K562 (cell line): ENCODE measurements around the gene FASN. TPM values are rescaled to one million over a fixed set of nuclear protein-coding genes. Genes with fewer than 3 reads are reported as not detected.

Experiments
- DACH1 ChIP-seq: fragments of 450-650 bp; IDR thresholded peaks from 2 replicates; pipeline ENCODE4 v1.6.1; 2018; ENCODE audit not compliant: partially characterized antibody
- FOSL1 ChIP-seq: fragments of 200-800 bp; sonication (Bioruptor generic); conservative IDR thresholded peaks from 2 replicates; pipeline ENCODE4 v1.6.1; 2016; ENCODE audit warnings: missing genetic modification characterization, missing compliant biosample characterization
- JUNB ChIP-seq: fragments of 450-650 bp; formaldehyde crosslinking; conservative IDR thresholded peaks from 2 replicates; pipeline ENCODE4 v1.4.0; 2020; ENCODE audit warnings: mild to moderate bottlenecking
- NRF1 ChIP-seq, 2 experiments: fragments of 450-650 bp; IDR thresholded peaks in 1 of 2; conservative IDR thresholded peaks in 1 of 2; 2 replicates each; pipeline ENCODE4 v1.6.1; 2014; ENCODE audit warnings: mild to moderate bottlenecking in 2 of 2
- RBM15 ChIP-seq: fragments of 200-400 bp; formaldehyde crosslinking; IDR thresholded peaks from 2 replicates; pipeline ENCODE4 v1.6.1; 2018; ENCODE audit warnings: mild to moderate bottlenecking, low read length, moderate library complexity; ENCODE audit not compliant: insufficient read depth
- TGIF2 ChIP-seq: sonication (generic); formaldehyde crosslinking; IDR thresholded peaks from 2 replicates; pipeline ENCODE4 v1.8.1; 2022; ENCODE audit warnings: mild to moderate bottlenecking, missing genetic modification reagents, moderate library complexity
- ZBTB17 ChIP-seq: fragments of 450-650 bp; formaldehyde crosslinking; IDR thresholded peaks from 2 replicates; pipeline ENCODE4 v1.4.0; 2020; ENCODE audit warnings: mild to moderate bottlenecking
- ZNF274 ChIP-seq: IDR thresholded peaks from 2 replicates; pipeline ENCODE4 v1.6.1; 2011; ENCODE audit warnings: low read depth, mild to moderate bottlenecking, low read length, moderate library complexity, borderline replicate concordance
- polyA plus RNA-seq, 8 experiments: library from polyadenylated mRNA; depleted of rRNA in 4 of 8; stranded (reverse) in 5 of 8; unstranded in 3 of 8; fragments of >200 nt; fragmentation: Nextera tagmentation in 2 of 8; fragmentation: Illumina TruSeq in 1 of 8; extraction: Ambion mirVana in 2 of 8; extraction: Trizol in 1 of 8; gene quantifications; 2 replicates each; pipeline versions ENCODE4 v1.2.1 to v1.2.3, GENCODE V29; 2011 to 2014; ENCODE audit warnings: inconsistent platforms in 1 of 8, missing spikeins in 1 of 8
- total RNA-seq, 7 experiments: library from RNA; depleted of rRNA in 6 of 7; stranded (reverse); fragments of >200 nt in 6 of 7; fragmentation: Illumina TruSeq in 2 of 7; extraction: Trizol in 2 of 7; gene quantifications; 2 replicates each; pipeline versions ENCODE4 v1.2.1 to v1.2.3, GENCODE V29; 2011 to 2021; ENCODE audit warnings: low replicate concordance in 1 of 7
- TF ChIP-seq, protein P1 (sequence below): sonication (generic); formaldehyde crosslinking; IDR thresholded peaks from 2 replicates; pipeline ENCODE4 v1.8.0; 2023; ENCODE audit warnings: missing genetic modification reagents, mild to moderate bottlenecking, borderline replicate concordance
- TF ChIP-seq, protein P2 (sequence below): fragments of 450-650 bp; IDR thresholded peaks from 2 replicates; pipeline ENCODE4 v1.6.1; 2016; ENCODE audit warnings: low read depth
- TF ChIP-seq, protein P3 (sequence below): sonication (generic); formaldehyde crosslinking; IDR thresholded peaks from 2 replicates; pipeline ENCODE4 v1.9.0; 2022; ENCODE audit warnings: mild to moderate bottlenecking, missing genetic modification reagents

FASN gene
- total and polyA plus RNA-seq, 9 of the 15 experiments (the other 6 are each of a cell fraction or from before 2014, with no cell fraction given): 0.15 to 663 (median 49.9) TPM

DNA sequence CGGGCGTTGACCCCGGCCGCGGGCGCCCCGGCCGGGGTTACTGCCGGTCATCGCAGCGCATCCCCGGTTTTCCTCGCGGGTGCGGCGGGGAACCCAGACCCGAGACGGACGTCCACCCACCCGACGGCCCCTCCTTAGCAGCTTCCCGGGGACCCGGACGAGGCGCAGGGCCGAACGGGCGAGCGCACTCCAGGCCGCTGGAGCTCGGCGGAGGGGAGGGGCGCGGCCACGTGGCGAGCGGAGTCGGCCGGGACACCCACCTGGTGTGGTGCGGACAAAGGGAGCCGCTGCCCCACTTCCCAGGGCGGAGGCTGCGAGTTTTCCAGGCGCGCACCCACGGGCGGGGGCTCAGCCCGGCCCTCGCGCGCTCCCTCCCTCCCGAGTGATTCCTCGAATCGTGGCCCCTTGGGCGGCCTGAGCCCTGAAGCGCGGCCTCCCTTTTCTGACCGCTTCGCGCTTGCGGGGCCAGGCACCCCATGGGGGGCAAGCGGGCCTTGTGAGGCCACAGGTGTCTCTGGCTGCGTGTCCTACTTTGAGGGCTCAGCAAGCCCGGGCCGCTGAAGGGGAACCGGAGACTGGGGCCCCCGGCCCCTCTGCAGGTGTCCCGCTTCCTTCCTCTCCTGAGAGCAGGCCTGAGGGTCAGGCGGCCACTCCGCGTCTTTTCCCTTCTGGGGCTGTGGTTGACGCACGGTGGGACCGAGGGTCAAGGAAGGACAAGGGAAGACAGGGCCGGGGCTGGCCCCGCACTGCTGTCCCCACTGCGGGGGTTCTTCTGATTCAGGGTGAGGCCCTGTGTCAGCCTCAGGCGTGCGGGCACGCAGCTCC is 1.1 kb upstream of the FASN start (continued):
- TF ChIP-seq, protein P1, sequence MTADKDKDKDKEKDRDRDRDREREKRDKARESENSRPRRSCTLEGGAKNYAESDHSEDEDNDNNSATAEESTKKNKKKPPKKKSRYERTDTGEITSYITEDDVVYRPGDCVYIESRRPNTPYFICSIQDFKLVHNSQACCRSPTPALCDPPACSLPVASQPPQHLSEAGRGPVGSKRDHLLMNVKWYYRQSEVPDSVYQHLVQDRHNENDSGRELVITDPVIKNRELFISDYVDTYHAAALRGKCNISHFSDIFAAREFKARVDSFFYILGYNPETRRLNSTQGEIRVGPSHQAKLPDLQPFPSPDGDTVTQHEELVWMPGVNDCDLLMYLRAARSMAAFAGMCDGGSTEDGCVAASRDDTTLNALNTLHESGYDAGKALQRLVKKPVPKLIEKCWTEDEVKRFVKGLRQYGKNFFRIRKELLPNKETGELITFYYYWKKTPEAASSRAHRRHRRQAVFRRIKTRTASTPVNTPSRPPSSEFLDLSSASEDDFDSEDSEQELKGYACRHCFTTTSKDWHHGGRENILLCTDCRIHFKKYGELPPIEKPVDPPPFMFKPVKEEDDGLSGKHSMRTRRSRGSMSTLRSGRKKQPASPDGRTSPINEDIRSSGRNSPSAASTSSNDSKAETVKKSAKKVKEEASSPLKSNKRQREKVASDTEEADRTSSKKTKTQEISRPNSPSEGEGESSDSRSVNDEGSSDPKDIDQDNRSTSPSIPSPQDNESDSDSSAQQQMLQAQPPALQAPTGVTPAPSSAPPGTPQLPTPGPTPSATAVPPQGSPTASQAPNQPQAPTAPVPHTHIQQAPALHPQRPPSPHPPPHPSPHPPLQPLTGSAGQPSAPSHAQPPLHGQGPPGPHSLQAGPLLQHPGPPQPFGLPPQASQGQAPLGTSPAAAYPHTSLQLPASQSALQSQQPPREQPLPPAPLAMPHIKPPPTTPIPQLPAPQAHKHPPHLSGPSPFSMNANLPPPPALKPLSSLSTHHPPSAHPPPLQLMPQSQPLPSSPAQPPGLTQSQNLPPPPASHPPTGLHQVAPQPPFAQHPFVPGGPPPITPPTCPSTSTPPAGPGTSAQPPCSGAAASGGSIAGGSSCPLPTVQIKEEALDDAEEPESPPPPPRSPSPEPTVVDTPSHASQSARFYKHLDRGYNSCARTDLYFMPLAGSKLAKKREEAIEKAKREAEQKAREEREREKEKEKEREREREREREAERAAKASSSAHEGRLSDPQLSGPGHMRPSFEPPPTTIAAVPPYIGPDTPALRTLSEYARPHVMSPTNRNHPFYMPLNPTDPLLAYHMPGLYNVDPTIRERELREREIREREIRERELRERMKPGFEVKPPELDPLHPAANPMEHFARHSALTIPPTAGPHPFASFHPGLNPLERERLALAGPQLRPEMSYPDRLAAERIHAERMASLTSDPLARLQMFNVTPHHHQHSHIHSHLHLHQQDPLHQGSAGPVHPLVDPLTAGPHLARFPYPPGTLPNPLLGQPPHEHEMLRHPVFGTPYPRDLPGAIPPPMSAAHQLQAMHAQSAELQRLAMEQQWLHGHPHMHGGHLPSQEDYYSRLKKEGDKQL (CRISPR knock-in tag): no peak
- TF ChIP-seq, protein P2, sequence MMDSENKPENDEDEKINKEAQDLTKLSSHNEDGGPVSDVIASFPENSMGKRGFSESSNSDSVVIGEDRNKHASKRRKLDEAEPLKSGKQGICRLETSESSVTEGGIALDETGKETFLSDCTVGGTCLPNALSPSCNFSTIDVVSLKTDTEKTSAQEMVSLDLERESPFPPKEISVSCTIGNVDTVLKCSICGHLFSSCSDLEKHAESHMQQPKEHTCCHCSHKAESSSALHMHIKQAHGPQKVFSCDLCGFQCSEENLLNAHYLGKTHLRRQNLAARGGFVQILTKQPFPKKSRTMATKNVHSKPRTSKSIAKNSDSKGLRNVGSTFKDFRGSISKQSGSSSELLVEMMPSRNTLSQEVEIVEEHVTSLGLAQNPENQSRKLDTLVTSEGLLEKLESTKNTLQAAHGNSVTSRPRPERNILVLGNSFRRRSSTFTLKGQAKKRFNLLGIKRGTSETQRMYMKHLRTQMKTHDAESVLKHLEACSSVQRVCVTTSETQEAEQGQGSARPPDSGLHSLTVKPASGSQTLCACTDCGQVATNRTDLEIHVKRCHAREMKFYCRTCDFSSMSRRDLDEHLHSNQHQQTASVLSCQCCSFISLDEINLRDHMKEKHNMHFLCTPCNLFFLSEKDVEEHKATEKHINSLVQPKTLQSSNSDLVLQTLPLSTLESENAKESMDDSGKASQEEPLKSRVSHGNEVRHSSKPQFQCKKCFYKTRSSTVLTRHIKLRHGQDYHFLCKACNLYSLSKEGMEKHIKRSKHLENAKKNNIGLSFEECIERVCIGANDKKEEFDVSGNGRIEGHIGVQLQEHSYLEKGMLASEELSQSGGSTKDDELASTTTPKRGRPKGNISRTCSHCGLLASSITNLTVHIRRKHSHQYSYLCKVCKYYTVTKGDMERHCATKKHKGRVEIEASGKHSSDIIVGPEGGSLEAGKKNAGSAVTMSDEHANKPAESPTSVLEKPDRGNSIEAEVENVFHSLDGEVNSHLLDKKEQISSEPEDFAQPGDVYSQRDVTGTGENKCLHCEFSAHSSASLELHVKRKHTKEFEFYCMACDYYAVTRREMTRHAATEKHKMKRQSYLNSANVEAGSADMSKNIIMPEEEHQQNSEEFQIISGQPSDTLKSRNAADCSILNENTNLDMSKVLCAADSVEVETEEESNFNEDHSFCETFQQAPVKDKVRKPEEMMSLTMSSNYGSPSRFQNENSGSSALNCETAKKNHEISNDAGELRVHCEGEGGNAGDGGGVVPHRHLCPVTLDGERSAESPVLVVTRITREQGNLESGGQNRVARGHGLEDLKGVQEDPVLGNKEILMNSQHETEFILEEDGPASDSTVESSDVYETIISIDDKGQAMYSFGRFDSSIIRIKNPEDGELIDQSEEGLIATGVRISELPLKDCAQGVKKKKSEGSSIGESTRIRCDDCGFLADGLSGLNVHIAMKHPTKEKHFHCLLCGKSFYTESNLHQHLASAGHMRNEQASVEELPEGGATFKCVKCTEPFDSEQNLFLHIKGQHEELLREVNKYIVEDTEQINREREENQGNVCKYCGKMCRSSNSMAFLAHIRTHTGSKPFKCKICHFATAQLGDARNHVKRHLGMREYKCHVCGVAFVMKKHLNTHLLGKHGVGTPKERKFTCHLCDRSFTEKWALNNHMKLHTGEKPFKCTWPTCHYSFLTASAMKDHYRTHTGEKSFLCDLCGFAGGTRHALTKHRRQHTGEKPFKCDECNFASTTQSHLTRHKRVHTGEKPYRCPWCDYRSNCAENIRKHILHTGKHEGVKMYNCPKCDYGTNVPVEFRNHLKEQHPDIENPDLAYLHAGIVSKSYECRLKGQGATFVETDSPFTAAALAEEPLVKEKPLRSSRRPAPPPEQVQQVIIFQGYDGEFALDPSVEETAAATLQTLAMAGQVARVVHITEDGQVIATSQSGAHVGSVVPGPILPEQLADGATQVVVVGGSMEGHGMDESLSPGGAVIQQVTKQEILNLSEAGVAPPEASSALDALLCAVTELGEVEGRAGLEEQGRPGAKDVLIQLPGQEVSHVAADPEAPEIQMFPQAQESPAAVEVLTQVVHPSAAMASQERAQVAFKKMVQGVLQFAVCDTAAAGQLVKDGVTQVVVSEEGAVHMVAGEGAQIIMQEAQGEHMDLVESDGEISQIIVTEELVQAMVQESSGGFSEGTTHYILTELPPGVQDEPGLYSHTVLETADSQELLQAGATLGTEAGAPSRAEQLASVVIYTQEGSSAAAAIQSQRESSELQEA: no peak
- TF ChIP-seq TGIF2 (CRISPR knock-in tag) (peak; percentile 79; the same call in 1 of the 2 replicates), ZNF274 (no peak; the same call in 1 of the 2 replicates), JUNB (CRISPR knock-in tag) (no peak), FOSL1 (tag) (no peak), RBM15 (no peak), ZBTB17 (CRISPR knock-in tag) (peak; percentile 10; the same call in 1 of the 2 replicates), DACH1 (no peak), NRF1 (conservative IDR thresholded peaks at IDR 0.05 in 1 of 2, IDR thresholded peaks at IDR 0.05 in 1 of 2) (peak in 1 of 2 experiments; percentile 82; a peak in 3 of 4 replicates)
- TF ChIP-seq, protein P3, sequence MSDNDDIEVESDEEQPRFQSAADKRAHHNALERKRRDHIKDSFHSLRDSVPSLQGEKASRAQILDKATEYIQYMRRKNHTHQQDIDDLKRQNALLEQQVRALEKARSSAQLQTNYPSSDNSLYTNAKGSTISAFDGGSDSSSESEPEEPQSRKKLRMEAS (CRISPR knock-in tag): peak; percentile 94
